Activated naive CD4-positive, alpha-beta T cell treated with anti-CD3 and anti-CD28 coated beads, Interleukin-2, amount 50 U/mL, for 24 hours (primary cell): ENCODE data around the gene PTTG1IP.
A peak's percentile ranks its signal among the peaks of the same experiment; 100 is the strongest.
"Not testable (repeated sequence)": the region's sequence is repeated elsewhere in the genome, so short reads cannot be mapped to it uniquely, and the experiment has no call there.

ENCODE experiments used
- H3K27ac Mint-ChIP-seq: one replicate; pipeline ENCODE4 v1.8.0; 2021; ENCODE audit warnings: mild to moderate bottlenecking, mixed read lengths
- H3K27me3 Mint-ChIP-seq: one replicate; pipeline ENCODE4 v1.8.0; 2021; ENCODE audit warnings: mixed read lengths
- H3K36me3 Mint-ChIP-seq: one replicate; pipeline ENCODE4 v1.8.0; 2021; ENCODE audit warnings: mixed read lengths
- H3K4me1 Mint-ChIP-seq: one replicate; pipeline ENCODE4 v1.8.0; 2021; ENCODE audit warnings: mixed read lengths
- H3K4me3 Mint-ChIP-seq: one replicate; pipeline ENCODE4 v1.8.0; 2021; ENCODE audit warnings: mild to moderate bottlenecking, mixed read lengths
- H3K9me3 Mint-ChIP-seq: one replicate; pipeline ENCODE4 v1.8.0; 2021; ENCODE audit warnings: mixed read lengths

PTTG1IP gene

DNA sequence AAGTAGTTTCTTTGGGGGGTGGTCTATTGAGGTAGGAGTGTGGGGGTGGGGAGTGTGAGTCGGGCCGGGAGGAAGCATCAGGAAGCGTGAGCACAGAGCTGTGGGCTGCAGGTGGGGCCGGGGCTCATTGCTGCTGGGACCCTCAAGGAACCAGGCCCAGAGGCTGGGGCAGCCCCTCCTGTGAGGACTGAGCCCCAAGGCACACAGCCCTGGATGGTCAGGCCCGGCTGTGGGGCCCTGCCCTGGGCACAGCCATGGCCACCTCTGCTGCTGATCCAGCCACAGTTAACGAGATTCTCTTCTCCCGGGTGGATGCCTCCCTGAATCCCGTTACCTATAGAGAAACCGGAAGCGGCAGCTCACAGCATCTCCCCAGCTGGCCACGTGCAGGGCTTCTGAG, 32.7 kb downstream of the PTTG1IP start:
- Mint-ChIP-seq H3K4me3 (no peak overlapping the region), H3K36me3 (no peaks in the 10 kb centered on the region), H3K27me3 (peaks cover 1% of the 10 kb centered on the region), H3K9me3 (no peaks in the 10 kb centered on the region), H3K27ac (no peak overlapping the region), H3K4me1 (peaks cover 7% of the 10 kb centered on the region)

DNA sequence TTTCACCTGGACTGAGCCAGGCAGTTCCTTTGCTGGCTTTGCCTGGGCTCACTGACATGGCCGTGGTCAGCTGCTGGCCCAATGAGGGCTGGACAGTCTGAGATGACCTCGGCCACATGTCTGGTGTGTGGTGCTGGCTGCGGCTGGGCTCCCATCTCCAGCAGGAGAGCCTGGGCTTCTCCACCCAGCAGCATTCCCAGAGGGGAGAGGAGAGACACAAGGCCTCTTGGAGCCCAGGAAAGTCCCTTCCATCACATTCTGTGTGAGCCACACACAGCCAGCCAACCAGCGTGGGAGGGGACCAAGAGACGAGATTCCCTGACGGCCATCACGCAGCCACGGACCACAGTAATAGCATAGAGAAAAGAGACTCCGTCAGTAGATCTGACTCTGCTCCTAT, 34.5 kb downstream of the PTTG1IP start:
- H3K27ac Mint-ChIP-seq = no peak overlapping the region
- peaks cover 1% of the 10 kb centered on the region for H3K27me3 Mint-ChIP-seq
- H3K4me3 Mint-ChIP-seq = no peak overlapping the region
- no peaks in the 10 kb centered on the region for H3K9me3 Mint-ChIP-seq
- H3K36me3 Mint-ChIP-seq = no peaks in the 10 kb centered on the region
- H3K4me1 Mint-ChIP-seq = no peaks in the 10 kb centered on the region

DNA sequence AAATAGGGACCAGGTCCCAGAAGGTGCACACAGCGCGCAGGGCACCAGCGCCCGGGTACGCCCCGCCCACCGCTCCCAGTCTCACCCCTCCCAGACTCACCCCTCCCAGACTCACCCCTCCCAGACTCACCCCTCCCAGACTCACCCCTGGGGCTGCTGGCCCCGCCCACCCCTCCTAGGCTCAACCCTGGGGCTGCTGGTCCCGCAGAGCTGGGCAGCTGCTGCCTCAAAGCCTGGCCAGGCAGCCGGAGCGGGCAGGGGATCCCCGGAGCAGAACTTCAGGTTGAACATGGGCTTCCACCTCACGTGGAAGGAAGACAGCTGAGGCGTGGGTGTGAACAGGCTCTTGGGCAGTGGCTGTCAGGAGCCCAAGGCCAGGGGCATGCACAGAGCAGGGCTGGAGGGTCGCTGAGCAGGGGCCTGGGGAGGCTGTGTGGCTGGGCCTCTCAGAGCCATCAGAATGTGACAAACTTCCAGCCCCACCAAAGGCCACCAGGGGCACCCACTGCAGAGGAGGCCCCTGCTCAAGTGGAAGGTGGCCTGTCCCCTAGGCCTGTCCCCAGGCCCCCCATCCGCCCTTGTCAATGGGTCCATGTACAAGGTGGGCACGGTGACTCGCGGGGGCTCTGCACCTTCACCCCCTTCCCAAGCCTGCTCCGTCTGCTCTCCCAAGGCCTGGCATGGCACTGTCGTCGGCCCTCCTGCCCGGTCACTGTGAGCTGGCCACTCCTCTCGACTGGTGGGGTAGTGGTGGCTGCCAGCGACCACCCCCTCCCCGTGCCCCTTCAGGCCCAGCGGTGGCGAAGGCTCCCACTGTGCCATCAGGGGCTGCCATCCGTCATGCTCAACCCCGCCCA, 35.2 kb downstream of the PTTG1IP start:
- H3K9me3 Mint-ChIP-seq = no peaks in the 10 kb centered on the region
- no peaks in the 10 kb centered on the region for H3K4me1 Mint-ChIP-seq
- peaks cover 1% of the 10 kb centered on the region for H3K27me3 Mint-ChIP-seq
- H3K4me3 Mint-ChIP-seq = no peak overlapping the region
- no peak overlapping the region for H3K27ac Mint-ChIP-seq
- no peaks in the 10 kb centered on the region for H3K36me3 Mint-ChIP-seq

DNA sequence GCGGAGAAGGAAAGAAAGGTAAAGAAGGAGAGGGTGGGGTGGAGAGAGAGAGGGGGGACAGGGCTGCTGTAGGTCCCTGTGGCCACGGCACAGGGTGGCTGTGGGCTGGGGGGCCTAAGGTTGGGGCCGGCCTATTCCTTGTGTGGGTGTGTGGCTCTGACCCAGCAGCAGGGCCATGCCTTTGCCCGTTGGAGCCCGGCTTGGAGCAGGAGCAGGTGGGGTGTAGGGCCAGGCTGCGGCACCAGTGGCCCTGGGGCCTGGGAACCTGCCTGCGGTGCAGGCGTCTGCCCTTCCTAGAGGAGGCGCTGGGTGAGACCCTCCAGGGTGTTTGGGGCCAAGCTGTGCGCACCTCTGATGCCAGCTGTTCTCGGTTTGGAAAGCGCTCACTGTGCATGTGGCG, 36.0 kb downstream of the PTTG1IP start:
- Mint-ChIP-seq H3K9me3 (no peaks in the 10 kb centered on the region), H3K4me1 (no peaks in the 10 kb centered on the region), H3K27ac (no peak overlapping the region), H3K4me3 (no peak overlapping the region), H3K36me3 (no peaks in the 10 kb centered on the region), H3K27me3 (peaks cover 1% of the 10 kb centered on the region)

DNA sequence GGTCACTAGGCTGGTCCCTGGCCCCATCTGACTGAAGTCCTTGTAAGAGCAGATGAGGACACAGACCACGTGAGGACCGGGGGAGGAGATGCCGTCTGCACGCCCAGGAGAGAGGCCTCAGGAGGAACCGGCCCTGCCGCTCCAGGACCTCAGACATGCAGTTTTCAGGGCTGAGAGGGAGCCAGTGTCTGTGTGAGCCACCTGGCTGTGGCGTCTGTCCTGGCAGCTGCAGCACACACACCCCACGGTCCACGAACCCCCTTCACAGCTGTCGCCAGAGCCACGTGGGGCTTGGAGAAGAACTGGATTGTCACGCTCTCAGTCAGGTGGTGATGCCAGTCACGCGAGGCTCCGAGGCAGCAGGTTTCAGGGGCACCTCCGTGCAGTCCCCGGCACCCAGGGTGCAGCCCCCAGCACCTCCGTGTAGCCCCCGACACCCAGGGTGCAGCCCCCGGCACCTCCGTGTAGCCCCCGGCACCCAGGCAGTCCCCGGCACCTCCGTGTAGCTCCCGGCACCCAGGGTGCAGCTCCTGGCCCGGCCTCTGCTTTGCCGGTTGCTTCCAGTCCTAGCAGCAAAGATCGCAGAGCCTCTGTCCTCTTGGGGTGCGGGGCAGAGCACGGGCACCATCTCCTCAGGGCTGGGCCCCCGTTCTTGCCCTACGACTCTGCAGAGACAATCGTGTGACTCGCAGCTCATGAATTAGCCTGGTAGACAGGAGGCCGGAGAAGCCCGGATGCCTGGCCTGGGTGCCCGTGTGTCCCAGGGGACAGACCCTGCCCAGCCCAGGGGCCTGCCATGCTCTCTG, 36.6 kb downstream of the PTTG1IP start:
- H3K27ac Mint-ChIP-seq = no peak overlapping the region
- H3K9me3 Mint-ChIP-seq = no peaks in the 10 kb centered on the region
- peaks cover 1% of the 10 kb centered on the region for H3K27me3 Mint-ChIP-seq
- H3K36me3 Mint-ChIP-seq = no peaks in the 10 kb centered on the region
- H3K4me1 Mint-ChIP-seq = no peaks in the 10 kb centered on the region
- H3K4me3 Mint-ChIP-seq = no peak overlapping the region

DNA sequence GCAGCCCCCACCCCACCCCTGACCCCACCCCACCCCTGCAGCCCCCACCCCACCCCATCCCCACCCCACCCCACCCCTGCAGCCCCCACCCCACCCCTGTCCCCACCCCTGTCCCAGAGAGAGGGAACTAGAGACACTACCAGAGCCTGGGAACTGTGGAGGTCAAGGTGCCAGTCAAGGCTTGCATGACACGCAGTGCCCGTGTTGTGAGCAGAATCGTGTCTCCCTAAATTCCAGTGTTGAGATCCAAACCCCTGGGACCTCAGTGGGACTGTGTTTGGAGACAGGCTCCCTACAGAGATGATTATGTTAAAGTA, 37.2 kb downstream of the PTTG1IP start:
- no peaks in the 10 kb centered on the region for H3K36me3 Mint-ChIP-seq
- peaks cover 1% of the 10 kb centered on the region for H3K27me3 Mint-ChIP-seq
- H3K4me3 Mint-ChIP-seq = no peak overlapping the region
- H3K9me3 Mint-ChIP-seq = no peaks in the 10 kb centered on the region
- peaks cover 2% of the 10 kb centered on the region for H3K4me1 Mint-ChIP-seq
- H3K27ac Mint-ChIP-seq = no peak overlapping the region

DNA sequence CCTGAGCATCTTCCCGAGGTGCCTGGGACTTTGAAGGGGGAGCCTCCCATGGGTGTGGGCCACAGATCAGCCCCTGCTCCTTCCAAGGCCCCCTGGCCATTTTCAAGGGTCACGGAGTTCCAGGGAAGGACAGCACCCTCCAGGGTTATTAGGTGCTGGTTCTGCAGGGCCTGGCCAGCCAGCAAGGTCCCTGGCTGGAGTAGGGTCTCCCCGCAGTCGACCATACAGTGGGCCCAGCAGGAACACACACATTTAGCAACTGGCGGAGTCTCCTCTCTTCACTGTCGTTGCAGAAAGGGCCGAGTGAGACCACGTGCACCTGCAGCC, 37.9 kb downstream of the PTTG1IP start:
- peaks cover 9% of the 10 kb centered on the region for H3K4me1 Mint-ChIP-seq
- peaks cover 1% of the 10 kb centered on the region for H3K27me3 Mint-ChIP-seq
- H3K36me3 Mint-ChIP-seq = no peaks in the 10 kb centered on the region
- no peaks in the 10 kb centered on the region for H3K9me3 Mint-ChIP-seq
- H3K27ac Mint-ChIP-seq = no peak overlapping the region
- no peak overlapping the region for H3K4me3 Mint-ChIP-seq

DNA sequence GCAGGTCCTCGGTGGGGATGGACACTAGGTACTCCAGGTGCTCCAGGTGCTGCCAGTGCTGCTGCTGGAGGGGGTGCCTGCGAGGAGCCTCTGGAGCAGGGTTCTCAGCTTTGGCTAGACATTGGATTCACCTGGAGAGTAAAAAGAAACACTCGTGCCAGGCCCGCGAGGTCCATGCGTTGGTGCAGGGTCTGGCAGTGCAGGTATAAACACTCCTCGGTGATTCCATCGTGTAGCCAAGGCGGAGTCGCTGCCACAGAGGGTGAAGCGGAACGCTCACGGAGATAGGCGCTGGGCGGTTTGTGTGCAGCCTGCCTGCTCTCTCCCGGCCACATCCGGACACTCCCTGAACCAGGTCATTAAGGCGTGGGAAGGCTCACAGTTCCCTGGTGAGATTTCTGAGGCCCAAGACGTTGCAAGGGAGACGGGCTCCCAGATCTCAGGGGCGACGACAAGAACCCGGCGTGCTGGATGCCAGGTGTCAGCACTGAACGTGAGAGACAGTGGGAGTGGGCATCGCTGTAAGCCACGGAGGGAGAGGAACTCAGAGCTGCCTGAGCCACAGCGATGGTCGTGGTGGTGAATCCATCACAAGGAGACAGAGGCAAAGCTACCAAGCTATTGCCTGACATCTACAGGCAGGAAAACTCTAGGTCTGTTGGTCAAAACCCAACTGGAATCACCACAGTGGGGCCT, 38.4 kb downstream of the PTTG1IP start:
- no peaks in the 10 kb centered on the region for H3K36me3 Mint-ChIP-seq
- H3K9me3 Mint-ChIP-seq = no peaks in the 10 kb centered on the region
- H3K4me1 Mint-ChIP-seq = peaks cover 14% of the 10 kb centered on the region
- peaks cover 1% of the 10 kb centered on the region for H3K27me3 Mint-ChIP-seq
- H3K27ac Mint-ChIP-seq = no peak overlapping the region
- no peak overlapping the region for H3K4me3 Mint-ChIP-seq

DNA sequence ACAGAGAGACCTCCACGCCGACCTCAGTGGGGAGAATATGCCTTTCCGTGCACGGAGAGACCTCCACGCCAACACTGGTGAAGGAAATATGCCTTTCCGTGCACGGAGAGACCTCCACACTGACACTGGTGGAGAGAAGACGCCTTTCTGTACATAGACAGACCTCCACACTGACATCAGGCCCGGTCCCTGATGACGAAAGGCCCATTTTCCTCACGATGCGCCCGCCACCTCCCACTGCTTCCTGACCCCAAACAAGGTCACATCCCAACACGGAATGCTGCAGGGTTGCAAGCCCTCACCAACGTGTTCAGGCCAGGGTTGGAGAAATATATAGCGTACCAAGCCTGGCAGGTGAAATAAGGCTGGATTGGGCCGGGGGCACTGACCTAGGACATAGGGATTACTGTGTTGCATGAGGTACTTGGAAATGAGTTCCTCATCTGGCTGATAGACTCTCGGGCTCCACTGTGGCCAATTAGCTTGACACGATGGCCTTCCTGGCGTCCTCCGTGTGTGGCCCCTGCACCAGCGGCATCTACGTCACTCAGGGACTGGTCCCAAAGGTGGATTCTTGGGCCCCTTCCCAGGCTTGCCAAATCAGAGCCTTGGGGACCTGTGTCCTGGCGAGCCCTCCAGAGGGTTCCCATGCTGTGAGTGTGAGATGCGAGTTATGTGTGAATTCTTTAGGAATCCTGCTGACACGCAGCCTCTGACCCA, 39.1 kb downstream of the PTTG1IP start:
- Mint-ChIP-seq H3K36me3 (no peaks in the 10 kb centered on the region), H3K27me3 (no peaks in the 10 kb centered on the region), H3K4me3 (no peak overlapping the region), H3K9me3 (no peaks in the 10 kb centered on the region), H3K27ac (no peak overlapping the region), H3K4me1 (peaks cover 22% of the 10 kb centered on the region)

DNA sequence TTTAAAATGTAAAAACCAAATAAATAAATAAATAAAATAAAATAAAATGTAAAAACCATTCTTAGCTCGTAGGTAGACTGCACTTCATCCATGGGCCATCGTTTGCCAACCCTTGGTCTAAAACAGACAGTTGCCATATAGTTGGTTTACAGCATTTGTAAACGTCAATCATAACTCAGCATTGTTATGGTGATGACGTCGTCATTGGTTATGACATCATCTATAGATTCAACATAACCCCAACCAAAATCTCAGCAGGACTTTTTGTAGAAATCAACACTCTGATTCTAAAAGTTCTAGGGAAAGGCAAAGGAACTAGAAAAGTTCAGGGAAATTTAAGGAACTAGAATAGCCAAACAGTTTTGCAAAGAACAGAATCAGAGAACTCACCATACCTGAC, 39.8 kb downstream of the PTTG1IP start:
- Mint-ChIP-seq H3K4me3 (no peak overlapping the region), H3K9me3 (no peaks in the 10 kb centered on the region), H3K4me1 (peaks cover 24% of the 10 kb centered on the region), H3K27me3 (no peaks in the 10 kb centered on the region), H3K27ac (no peak overlapping the region), H3K36me3 (peaks cover under 1% of the 10 kb centered on the region)

DNA sequence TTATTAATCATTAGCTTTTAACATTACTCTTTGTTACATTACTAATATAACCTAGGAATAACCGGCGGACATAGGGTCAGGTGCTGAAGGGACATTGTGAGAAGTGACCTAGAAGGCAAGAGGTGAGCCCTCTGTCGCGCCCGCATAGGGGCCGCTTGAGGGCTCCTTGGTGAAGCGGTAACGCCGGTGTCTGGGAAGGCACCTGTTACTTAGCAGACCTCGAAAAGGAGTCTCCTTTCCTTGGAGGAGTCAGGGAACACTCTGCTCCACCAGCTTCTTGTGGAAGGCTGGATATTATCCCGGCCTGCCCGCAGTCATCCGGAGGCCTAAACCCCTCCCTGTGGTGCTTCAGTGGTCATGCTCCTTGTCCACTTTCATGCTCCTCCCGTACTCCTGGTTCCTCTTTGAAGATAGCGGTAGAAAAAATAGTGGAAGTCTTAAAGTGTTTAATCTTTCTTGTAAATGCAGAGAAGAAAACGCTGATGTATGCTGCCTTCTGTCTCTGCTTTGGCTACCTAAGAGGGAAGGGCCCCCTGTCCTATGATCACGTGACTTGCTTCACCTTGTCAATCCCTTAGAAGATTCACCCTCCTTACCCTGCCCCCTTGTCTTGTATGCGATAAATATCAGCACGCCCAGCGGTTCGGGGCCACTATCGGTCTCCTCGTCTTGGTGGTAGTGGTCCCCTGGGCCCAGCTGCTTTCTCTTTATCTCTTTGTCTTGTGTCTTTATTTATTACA, 40.8 kb downstream of the PTTG1IP start:
- H3K4me1 Mint-ChIP-seq = peaks cover 29% of the 10 kb centered on the region
- H3K9me3 Mint-ChIP-seq, H3K4me3 Mint-ChIP-seq, H3K36me3 Mint-ChIP-seq, H3K27ac Mint-ChIP-seq, H3K27me3 Mint-ChIP-seq: not testable (repeated sequence)

DNA sequence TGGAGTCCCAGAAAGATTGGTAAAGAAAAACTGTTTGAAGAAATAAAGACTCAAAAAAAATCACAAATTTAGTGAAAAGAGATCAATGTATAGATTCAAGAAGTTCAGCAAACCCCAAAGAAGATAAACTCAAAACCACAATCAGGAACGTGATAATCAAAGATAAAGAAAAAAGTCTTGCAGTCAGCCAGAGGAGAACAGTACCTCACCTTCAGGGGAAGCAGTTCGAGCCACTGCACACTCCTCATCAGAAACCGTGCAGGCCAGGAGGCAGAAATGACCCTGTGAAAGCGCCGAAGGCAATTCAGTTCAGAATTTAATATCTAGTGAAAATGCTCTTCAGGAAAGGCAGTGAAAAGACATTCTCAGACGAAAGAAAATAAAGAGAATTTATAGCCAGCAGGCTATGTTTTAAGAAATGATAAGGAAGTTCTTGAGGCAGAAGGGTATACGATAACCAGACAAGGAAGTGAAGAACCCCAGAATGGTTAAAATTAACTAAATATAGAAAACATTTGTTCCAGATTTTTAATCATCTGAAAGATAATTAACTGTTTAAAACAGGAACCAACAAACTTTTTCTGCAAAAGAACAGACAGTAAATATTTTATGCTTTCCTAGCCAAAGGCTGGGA, 42.1 kb downstream of the PTTG1IP start:
- Mint-ChIP-seq H3K27ac (peak overlapping the region; percentile 80), H3K36me3 (peaks cover 11% of the 10 kb centered on the region), H3K4me1 (peaks cover 29% of the 10 kb centered on the region), H3K27me3 (no peaks in the 10 kb centered on the region), H3K4me3 (no peak overlapping the region), H3K9me3 (peaks cover 6% of the 10 kb centered on the region)

DNA sequence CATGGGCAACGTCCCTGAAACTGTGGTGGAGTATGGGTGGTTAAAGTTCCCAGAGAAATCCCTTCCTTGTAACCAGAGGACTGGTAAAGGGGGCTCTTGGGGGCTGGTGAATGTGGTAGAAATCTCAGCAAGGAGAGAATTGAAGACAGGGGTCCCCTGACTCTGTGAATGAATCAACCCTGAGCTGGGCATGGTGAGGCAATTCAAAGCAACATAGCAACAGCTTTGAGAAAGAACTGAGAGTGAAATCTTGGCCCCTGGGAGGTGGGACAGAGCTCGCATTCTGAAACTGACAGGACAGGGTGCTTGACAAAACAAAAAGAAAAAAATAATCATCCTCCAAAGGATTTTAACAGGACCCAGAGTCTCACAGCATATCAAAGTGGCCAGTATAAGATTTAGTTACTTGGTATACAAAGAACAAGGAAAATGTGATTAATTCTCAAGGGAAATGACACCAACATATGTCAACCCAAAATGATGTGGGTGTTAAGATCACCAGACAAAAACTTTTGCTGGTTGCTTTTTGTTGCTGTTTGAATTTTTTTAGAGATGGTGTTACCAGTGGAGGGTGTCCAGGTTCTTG, 43.9 kb downstream of the PTTG1IP start:
- H3K36me3 Mint-ChIP-seq = peaks cover 11% of the 10 kb centered on the region
- no peaks in the 10 kb centered on the region for H3K27me3 Mint-ChIP-seq
- peaks cover 29% of the 10 kb centered on the region for H3K4me1 Mint-ChIP-seq

DNA sequence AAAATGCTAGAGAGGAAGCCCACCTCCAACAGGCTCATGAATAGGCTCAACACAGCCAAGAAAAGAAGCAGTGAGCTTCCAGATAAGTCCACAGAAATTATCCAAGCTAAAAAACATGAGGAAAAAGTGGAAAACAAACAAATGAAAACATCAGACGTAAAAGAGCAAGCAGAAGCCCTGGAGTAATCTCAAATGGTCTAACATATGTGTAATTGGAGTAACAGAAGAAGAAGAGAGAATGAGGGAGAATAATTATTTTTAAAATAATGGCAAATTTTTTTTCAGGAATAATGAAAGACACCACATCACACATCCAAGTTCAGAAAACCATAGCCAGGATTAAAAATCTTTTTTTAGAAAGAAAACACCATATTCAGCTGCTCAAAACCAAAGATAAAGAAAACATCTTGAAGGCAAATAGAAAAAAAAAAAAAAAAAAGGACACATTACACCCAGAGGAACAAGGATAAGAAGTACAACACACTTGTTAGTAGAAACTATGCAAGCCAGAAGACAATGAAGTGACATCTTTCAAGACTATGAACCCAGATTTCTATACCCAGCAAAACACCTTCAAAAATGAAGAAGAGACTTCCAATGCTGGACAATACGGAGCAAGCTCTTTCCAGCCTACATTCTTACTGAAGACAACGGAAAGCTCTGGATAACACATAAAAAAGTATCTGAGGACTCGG, 45.0 kb downstream of the PTTG1IP start:
- H3K4me1 Mint-ChIP-seq = peaks cover 32% of the 10 kb centered on the region
- no peak overlapping the region for H3K4me3 Mint-ChIP-seq
- peaks cover 11% of the 10 kb centered on the region for H3K9me3 Mint-ChIP-seq
- peak overlapping the region; percentile 59 for H3K27ac Mint-ChIP-seq
- peaks cover 14% of the 10 kb centered on the region for H3K36me3 Mint-ChIP-seq
- H3K27me3 Mint-ChIP-seq = no peaks in the 10 kb centered on the region

More for the DNA sequence above, 43.9 kb downstream of the PTTG1IP start:
- H3K9me3 Mint-ChIP-seq = peaks cover 6% of the 10 kb centered on the region
- H3K4me3 Mint-ChIP-seq = peak overlapping the region; percentile 49
- H3K27ac Mint-ChIP-seq = peak overlapping the region; percentile 87
